GM19240 (cell line): ENCODE data around the gene RBP5.

ENCODE experiments used
- DNase-seq: peaks from one replicate; pipeline ENCODE4 v3.0.0; 2011; ENCODE audit warnings: low spot score; ENCODE audit not compliant: insufficient read length

Gene RBP5

GRCh38 chr12:7146228-7146627 is 17.5 kb upstream of the RBP5 start:
- DNase-seq: no peak

GRCh38 chr12:7145671-7146070 is 17.0 kb upstream of the RBP5 start:
- no peak for DNase-seq

DNA sequence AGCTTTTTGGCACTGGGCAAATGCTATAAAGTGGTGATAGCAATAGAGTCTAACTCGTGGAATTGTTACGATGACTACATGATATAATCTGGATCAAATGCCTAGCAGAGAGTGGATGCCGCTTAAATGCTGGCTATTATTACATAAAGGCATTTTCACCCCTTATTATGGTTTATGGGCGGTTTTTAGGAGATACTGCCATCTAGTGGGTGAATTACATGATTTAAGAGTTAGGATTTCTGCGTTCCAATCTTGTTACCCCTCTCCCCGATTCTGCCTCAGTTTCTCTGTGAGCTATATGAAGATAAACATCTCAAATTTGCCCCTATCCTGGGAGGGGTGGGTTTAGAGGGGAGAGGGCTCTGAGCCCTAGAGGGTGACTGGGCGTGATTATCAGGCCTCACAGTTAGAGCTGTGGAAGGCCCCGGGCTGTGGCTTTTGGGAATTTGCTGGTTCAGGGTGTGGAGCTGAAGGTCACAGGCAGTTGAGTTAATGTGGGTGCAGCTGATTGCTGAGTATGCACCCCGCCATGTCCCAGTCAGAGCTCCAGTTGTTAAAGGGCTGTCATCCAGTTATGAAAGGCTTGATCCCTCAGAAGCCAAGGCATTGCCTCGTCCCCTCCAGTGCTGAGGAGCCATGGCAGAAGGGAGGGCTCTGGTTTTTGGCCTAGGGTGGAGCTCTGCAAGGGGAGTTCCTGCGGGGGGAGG is 15.9 kb upstream of the RBP5 start:
- no peak for DNase-seq

DNA sequence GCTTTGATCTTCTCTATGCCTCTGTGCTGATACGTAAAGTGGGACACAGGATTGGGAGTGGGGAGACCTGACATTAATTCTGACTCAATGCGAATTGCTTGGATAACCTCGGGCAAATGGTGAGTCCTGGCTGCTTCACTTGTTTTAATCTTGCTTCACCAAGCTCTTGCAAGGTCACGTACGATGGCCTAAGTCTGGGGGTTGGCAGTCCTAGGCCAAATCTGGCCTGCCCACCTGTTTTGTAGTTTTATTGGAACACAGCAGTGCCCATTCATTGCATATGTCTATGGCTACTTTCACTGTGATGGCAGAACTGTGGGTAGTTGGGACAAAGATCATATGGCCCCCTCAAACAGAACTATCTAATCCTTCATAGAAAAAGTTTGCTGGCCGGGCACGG is 14.9 kb upstream of the RBP5 start:
- DNase-seq: no peak

- DNase-seq: no peak
Measured at GRCh38 chr12:7142809-7143465, 14.2 kb upstream of the RBP5 start.

DNA sequence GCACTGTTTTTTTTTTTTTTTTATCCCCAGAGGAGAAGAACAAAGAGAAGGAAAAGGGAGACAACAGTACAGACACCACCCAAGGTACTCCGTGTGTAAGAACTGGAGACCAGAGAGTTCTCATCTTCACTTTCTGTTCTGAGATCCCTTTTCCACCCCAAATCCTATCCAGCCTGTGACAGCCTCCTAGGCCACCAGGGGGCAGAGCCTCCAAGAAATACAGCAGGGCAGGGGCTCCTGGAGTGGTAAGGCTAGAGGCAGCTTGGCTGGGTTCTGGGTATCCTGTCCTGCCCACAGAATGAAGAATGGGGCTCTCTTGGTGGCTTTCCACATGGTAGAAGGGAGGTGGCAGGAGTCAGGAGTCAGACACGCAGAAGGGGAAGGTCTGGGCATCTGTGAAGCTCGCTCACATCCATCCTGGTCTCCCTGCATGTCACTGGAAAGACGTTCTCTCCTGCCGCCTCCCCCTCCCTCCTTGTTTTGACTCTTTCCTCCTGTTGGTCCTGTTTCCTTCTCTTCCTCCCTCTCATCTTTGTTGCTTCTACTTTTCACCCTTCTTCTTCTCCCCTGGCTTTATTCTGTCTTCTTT is 13.5 kb upstream of the RBP5 start:
- DNase-seq: peak; percentile 32

- DNase-seq: no peak
Measured at GRCh38 chr12:7141351-7142005, 12.8 kb upstream of the RBP5 start.

DNA sequence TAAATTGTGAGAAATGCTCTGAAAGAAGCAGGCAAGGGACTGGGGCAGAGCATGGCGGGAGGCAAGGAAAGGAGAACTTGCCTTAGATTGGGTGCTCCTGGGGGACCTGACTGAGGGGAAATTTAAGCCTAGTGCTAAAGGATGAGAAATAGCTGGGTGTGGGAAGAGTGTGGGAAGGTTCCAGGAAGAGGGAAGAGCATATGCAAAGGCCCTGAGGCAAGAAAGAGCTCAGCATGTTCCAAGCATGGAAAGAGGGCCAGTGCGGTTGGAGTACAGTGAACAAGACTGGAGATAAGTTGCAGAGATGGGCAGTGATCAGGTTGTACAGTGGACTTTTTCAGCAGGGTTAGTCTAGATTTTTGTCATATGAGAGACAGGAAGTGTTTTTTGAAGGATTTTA is 10.5 kb upstream of the RBP5 start:
- DNase-seq: no peak

DNA sequence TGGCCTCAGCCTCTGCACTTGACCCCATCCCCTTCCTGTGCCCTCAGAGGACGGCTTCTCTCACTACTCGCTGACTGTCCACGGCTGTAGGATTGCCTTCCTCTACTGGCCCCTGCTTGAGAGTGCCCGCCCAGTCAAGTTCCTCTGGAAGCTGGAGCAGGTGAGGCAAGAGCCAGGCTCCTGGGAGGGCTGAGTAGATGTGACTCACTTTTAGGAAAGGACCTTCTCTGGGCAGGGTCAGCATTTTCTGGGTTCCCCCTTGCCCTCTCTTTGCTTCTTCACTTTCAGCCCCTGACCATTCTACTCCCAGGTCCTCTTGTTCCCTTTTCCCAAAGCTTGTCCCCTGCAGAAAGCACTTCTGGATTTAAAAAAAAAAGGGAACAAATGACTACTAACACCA is 9.2 kb upstream of the RBP5 start:
- DNase-seq: no peak

GRCh38 chr12:7136676-7137075 is 8.0 kb upstream of the RBP5 start:
- no peak for DNase-seq

DNA sequence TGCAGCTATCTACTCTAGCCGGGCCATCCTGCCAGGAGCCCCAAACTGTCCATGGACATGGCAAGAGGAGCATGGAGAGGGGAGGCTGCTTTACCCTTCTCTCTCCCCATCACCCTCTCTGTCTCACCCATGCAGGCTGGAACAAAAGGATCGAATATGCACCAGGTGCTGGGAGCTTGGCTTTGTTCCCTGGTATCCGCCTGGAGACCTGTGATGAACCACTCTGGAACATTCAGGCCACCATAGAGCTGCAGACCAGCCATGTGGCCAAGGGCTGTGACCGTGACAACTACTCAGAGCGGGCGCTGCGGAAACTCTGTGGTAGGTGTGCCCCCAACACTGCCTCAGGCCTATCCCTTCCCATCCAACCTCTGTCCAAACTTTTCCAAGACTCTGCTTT is 7.4 kb upstream of the RBP5 start:
- no peak for DNase-seq

- no peak for DNase-seq
Measured at GRCh38 chr12:7134396-7135166, 5.9 kb upstream of the RBP5 start.

GRCh38 chr12:7131502-7131866 is 2.8 kb upstream of the RBP5 start:
- DNase-seq: no peak

- DNase-seq: peak; percentile 33
Measured at GRCh38 chr12:7130701-7131501, 2.2 kb upstream of the RBP5 start.

- DNase-seq: peak; percentile 98
Measured at GRCh38 chr12:7129872-7130691, 1.4 kb upstream of the RBP5 start, which contains the start of gene CLSTN3. TSS of gene CLSTN3 (plus strand) at chr12:7130371. CDS start at chr12:7130649, 278 bp downstream.

GRCh38 chr12:7129287-7129871 is 690 bp upstream of the RBP5 start:
- DNase-seq: no peak

GRCh38 chr12:7127916-7128626 is 618 bp downstream of the RBP5 start:
- no peak for DNase-seq

DNA sequence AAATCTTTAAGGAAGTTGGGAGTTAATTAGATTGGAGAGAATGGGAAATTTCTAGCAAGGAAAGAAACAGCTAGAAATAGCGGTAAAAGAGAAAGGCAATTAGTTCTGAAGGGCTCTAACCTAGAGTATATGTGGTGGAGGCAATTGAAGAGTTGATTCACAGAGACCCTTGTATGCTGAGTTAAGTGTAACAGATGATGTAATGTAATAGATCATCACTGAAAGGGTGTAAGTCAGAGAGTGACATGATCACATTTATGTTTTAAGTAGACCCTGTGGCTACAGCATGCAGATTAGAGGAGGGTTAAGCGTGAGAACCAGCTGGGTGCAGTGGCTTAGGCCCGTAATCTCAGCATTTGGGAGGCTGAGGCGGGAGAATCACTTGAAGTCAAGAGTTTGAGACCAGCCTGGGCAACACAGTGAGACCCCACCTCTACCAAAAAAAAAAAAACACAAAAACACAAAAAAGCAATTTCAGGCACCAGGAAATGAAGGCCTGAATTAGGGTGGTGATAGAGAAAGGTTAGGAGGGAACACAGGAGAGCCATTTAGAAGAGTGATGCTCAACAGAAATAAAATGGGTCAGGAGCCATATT is 3.0 kb downstream of the RBP5 start:
- DNase-seq: no peak
